Umbilical cord (tissue), 2 donors: ENCODE results near the gene SEC23B. TPM values are rescaled to one million over a fixed set of nuclear protein-coding genes. Genes with fewer than 3 reads are reported as not detected.
A peak's percentile ranks its signal among the peaks of the same experiment; 100 is the strongest.
"Not testable (repeated sequence)": the region's sequence is repeated elsewhere in the genome, so short reads cannot be mapped to it uniquely, and the experiment has no call there.

Experiments
- DNase-seq: peaks from one replicate; pipeline ENCODE4 v3.0.0-alpha.2; 2015; ENCODE audit warnings: low spot score
- total RNA-seq: library from RNA; depleted of rRNA; stranded (reverse); fragments of >200 nt; gene quantifications from one replicate; pipeline ENCODE4 v1.2.3, GENCODE V29; 2014; ENCODE audit warnings: low replicate concordance; ENCODE audit not compliant: insufficient read depth

Gene SEC23B
- 27.0 TPM for total RNA-seq

DNA sequence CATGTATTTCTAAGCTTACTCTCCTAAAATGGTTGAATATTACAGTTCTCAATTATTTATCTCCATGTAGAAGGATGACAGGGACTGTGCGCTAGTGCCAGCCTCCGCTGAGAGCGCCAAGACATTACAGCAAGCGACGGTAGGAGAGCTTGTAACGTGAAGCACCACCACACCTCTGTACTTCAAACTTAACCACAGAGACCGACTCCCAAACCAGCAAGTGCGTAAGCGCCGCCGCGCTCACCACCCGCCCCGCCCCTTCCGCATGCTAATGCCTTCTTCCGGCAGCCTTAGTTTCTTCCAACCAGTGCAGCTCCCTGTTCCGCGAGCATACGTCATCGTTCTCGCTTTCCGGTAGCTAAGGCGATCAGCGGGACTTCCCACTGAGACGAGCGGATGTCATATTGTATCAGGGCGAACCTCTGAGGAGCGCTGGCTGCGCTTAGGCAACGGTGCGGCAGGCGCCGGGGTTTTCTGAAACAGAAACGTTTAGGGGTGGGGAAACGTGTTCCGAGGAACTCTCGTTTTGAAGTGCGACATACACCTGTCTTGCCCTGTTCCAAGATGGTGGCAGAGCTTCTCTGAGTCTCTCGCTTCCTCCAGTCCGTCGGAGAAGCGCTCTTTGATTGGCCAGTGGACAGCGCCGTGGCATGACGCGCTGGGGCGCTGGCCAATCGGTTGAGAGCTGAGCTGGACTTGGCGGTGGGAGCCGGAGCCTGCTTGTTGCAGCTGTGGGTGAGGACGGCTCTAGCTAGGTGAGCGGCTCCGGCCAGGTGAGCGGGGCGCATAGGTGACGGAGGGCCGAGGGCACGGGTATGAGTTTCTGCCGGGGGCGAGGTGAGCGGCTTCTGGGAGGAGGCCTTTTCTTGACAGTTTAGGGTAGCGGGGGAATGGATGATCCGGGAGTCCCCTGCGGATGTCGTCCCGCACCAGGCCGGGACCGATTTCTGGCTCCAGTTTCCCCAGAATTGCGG lies at the start of gene SEC23B:
Gene SEC23B, plus strand, starts transcription at position 723 of the 974 bp plus-strand sequence. CDS start 2,896 bp downstream, outside the sequence.
- DNase-seq = peak; percentile 99

DNA sequence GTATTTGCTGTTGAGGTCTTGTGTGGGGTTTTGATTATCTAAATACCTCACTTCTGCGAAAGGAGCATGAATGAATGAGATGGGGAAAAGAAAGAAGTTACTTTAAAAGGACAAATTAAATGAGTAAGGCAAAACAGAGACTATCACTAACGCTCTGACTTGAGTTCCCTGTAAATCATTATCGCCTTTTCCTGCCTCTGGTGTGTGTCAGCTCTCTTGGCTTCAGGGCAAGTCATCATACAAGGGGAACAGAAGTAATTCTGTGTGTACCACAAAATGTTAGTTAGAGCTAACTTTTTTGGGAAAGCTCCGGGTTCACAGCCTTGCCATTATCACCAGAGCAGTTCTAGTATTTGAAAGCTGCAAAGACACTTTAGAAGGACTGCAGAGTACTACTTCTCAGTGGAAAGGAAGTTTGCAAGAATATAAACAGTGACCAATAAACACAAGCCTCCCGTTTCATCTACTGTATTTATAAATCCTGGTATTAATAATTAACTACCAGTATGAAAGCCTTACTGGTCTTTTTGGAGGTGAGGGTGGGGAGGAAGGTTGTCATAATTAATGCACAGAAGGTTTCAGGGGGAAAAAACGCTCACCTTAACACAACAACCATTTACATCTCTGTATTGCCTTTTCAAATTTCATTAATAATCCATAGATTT lies 42.1 kb upstream of the SEC23B start:
- no peak for DNase-seq

- DNase-seq = no peak
Measured at GRCh38 chr20:18466574-18466893, 41.2 kb upstream of the SEC23B start.

DNA sequence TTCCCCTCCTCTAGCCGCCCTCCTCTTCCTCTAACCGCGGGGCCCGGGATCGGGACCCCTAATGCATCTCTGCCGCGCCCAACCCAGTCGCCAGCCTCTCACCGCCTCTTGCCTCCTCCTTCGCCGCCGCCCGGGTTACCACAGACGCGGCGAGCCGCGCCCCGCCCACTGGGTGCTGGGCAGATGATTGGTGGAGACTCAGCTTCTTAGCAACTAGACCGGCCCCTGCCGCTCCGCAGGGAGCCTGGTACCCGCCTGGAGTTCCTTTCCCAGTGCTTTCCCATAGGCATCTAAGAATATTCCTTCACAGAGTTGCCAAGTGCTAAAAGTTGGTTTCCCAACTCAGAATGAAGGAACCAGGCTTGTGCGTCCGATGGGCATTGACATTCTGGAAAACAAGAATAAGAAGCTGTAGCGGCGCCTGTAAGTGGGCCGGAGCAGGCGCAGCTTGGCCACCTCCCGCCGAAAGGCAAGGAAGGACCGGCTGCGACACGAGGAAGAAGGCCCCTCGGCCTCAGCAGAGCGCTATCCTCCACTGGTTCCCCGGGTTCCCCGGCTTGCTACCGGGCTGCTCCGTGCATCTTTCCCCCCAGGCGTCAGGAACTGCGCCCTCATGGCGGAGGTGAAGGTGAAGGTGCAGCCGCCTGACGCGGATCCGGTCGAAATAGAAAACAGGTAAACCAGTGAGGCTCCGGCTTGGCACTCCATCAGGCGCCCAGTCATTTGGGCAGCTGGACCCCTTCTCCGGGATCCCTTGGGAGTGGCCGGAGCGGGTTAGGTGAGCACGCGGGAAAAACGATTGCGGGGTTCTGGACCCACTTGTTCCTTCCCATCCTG lies 40.6 kb upstream of the SEC23B start, which contains the start of the genes DZANK1 and POLR3F:
Gene DZANK1, minus strand, starts transcription at position 137 of the 837 bp plus-strand sequence. CDS start 1,672 bp downstream, outside the sequence.
Gene POLR3F, plus strand, starts transcription at position 497 of the 837 bp plus-strand sequence. Its CDS starts 117 bp downstream, at position 614.
- peak; percentile 98 for DNase-seq

GRCh38 chr20:18477218-18477617 lies 30.5 kb upstream of the SEC23B start:
- DNase-seq = no peak

GRCh38 chr20:18477821-18478220 lies 29.9 kb upstream of the SEC23B start:
- DNase-seq = no peak

DNA sequence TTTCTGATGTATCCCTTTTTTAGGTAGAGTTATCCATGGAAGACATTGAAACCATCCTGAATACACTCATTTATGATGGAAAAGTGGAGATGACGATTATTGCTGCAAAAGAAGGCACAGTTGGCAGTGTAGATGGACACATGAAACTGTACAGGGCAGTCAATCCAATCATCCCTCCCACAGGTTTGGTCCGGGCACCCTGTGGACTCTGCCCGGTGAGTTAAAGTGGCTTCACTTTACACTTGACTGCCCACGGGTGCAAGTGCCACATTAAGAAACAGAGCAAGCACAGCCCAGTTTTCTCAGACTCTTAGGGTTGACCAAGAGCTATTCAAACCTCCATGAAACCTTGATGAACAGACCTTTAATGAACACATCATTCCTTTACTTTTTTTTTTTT lies 26.1 kb upstream of the SEC23B start:
- no peak for DNase-seq

GRCh38 chr20:18488301-18488700 lies 19.4 kb upstream of the SEC23B start:
- no peak for DNase-seq

GRCh38 chr20:18496042-18496441 lies 11.7 kb upstream of the SEC23B start:
- DNase-seq = peak; percentile 1

DNA sequence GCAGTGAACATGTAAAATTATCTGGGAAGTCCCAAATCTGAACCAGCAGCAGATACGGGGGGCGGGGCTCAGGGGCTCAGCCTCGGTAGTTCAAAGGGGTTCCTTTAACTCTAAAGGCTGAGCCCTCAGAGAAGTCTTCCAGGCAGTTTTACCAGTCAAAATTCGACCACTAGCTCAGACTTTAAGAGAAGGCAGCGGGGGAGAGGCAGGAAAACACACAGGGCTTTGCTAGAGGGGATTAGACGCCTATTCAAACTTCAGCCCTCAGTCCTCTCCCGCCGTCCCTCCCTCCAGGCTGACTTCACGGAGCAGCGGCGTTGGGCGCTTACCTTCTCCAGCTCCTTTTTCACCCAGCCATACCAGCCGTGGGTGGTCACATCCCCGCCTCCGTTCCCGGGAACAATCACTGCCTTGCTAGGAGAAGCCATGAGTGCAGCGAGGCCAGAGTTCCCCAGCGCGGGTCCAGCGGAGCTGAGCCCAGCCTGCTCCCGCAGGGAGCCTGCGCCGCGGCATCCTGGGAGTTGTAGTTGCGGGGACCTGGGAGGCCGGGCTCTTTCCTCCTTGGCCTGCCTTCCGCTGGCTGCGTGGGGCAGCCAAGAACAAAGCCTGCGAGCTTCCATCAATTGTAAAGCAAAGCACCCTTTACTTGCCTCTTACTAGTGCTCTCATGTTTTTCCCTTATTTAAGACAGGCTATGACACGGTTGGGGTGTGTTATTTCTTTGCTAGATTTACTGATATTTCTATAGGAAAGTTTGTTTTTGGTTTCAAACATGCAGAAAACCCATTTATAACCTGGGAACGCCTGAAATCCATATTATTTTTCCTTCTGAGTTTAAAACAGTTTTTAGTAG lies 10.8 kb upstream of the SEC23B start, which contains the start of gene RBBP9:
Gene RBBP9, minus strand, starts transcription at position 486 of the 853 bp plus-strand sequence. Its CDS starts 58 bp downstream, at position 428.
- DNase-seq = peak; percentile 93

DNA sequence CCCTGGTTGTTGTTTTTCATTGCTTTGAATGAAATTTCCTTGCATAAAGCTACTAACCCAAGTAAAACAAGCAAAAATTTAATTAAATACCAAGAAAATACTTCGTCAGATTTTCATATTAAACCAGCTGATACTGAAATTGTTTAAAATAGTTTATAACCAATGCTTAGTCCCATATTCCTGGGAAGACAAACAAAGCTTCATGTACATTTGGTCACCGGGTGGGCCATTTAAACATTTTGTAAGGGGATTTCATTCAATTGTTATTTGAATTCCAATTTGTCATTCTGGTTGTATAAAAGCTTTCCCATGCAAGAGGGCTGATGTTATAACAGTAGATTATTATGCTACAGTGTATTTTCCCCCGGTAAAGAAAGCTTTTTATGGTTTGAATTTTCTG lies 10.1 kb upstream of the SEC23B start:
- no peak for DNase-seq

DNA sequence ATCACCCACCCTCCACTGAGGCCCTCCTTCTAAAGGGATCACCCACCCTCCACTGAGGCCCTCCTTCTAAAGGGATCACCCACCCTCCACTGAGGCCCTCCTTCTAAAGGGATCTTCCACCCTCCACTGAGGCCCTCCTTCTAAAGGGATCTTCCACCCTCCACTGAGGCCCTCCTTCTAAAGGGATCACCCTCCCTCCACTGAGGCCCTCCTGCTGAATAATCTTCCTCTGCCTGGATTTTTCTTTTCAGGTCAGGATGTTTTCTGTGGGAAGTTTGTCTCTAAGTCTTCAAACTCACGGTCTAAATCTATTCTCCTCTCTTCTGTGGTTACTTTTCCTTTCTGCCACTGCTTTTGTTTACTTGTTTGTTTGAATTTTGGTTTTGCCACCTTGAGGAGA lies 6.1 kb upstream of the SEC23B start:
- not testable (repeated sequence) for DNase-seq

- DNase-seq = no peak
Measured at GRCh38 chr20:18504479-18505060, 3.2 kb upstream of the SEC23B start.

- peak; percentile 2 for DNase-seq
Measured at GRCh38 chr20:18506744-18507143, 996 bp upstream of the SEC23B start.

GRCh38 chr20:18511571-18511970 lies 3.8 kb downstream of the SEC23B start:
- peak; percentile 5 for DNase-seq

- DNase-seq = no peak
Measured at GRCh38 chr20:18513208-18513607, 5.5 kb downstream of the SEC23B start.

GRCh38 chr20:18514127-18514526 lies 6.4 kb downstream of the SEC23B start:
- DNase-seq = no peak

DNA sequence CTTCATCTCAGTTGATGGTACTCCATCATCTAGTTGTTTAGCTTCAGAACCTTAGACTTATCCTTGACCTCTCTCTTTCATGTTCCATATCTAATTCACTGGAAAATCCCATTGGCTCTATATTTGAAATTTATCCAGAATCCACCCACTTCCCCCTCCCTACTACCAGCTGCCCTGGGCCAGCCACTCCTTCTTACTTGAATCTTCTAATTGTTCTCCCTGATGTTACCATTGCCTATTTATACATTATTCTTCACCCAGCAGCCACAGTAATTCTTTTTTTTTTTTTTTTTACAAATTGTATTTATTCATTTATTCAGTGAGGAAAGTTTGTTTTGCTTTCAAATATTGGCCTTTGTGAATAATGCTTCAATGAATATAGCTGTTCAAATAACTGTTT lies 8.2 kb downstream of the SEC23B start:
- no peak for DNase-seq

DNA sequence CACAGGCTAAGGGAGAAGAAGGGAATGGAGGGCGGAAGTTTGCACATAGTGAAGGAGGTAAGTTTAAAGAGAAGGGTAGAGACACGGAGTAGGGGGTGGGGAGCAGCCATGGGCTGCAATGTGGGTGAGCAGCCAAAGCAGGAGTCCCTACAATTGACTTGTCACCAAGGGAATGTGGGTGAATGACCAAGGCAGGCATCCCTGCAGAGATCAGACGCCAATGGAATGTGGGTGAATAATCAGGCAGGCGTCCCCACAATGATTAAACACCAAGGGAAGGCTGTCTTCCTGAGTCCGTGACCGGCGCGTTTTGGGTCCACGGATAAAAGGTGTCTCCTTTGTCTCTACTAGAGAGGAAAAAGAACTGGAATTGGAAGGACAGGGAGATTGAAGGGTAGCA lies 14.3 kb downstream of the SEC23B start:
- not testable (repeated sequence) for DNase-seq

- DNase-seq = no peak
Measured at GRCh38 chr20:18523066-18523465, 15.3 kb downstream of the SEC23B start.
